HG02943 (cell line): ENCODE measurements around the gene GPR55.

Source experiments
- ATAC-seq: cut with Tn5 transposase; IDR thresholded peaks from one replicate; pipeline ENCODE4 v1.9.1; 2021; ENCODE audit warnings: mild to moderate bottlenecking, low read depth, moderate library complexity; ENCODE audit not compliant: unreplicated experiment

GPR55 gene

GRCh38 chr2:230871361-230872150, 53.5 kb downstream of the GPR55 start:
- no peak for ATAC-seq

GRCh38 chr2:230870544-230871360, 54.3 kb downstream of the GPR55 start:
- no peak for ATAC-seq

- no peak for ATAC-seq
These were observed 55.0 kb downstream of the GPR55 start for GRCh38 chr2:230869914-230870543.

- no peak for ATAC-seq
These were observed 55.8 kb downstream of the GPR55 start for GRCh38 chr2:230868947-230869913.

GRCh38 chr2:230868161-230868946, 56.7 kb downstream of the GPR55 start:
- ATAC-seq: no peak

GRCh38 chr2:230866756-230867523, 58.1 kb downstream of the GPR55 start:
- ATAC-seq: no peak

GRCh38 chr2:230865766-230866755, 59.0 kb downstream of the GPR55 start:
- no peak for ATAC-seq

- ATAC-seq: no peak
These were observed 59.7 kb downstream of the GPR55 start for GRCh38 chr2:230865307-230865765.

GRCh38 chr2:230864605-230865306, 60.3 kb downstream of the GPR55 start, which contains the start of gene ITM2C:
TSS of gene ITM2C (plus strand) at chr2:230864942. CDS start at chr2:230865026, 84 bp downstream.
- ATAC-seq: no peak

GRCh38 chr2:230864122-230864604, 60.9 kb downstream of the GPR55 start:
- ATAC-seq: no peak

GRCh38 chr2:230863442-230864121, 61.5 kb downstream of the GPR55 start:
- no peak for ATAC-seq

GRCh38 chr2:230863031-230863430, 62.0 kb downstream of the GPR55 start:
- no peak for ATAC-seq

- no peak for ATAC-seq
These were observed 62.8 kb downstream of the GPR55 start for GRCh38 chr2:230862292-230862691.

GRCh38 chr2:230861552-230862255, 63.3 kb downstream of the GPR55 start:
- no peak for ATAC-seq
